SJCRH30 (cell line): Measurements from ENCODE around the gene RFTN1. TPM values are rescaled to one million over a fixed set of nuclear protein-coding genes. Genes with fewer than 3 reads are reported as not detected.

Source experiments
- DNase-seq, 2 experiments: peaks; one replicate each; pipeline ENCODE4 v3.0.0-alpha.2; 2015 to 2020
- H3K27ac ChIP-seq: fragments of 250-450 bp; sonication (Bioruptor Pico); 2 replicates; pipeline ENCODE4 v1.5.1; 2020; ENCODE audit warnings: mild to moderate bottlenecking, moderate library complexity
- H3K27me3 ChIP-seq: fragments of 250-450 bp; sonication (Bioruptor Pico); 2 replicates; pipeline ENCODE4 v1.5.1; 2020; ENCODE audit warnings: mild to moderate bottlenecking, moderate library complexity
- H3K36me3 ChIP-seq: fragments of 250-450 bp; sonication (Bioruptor Pico); 2 replicates; pipeline ENCODE4 v1.5.1; 2020; ENCODE audit warnings: mild to moderate bottlenecking, moderate library complexity
- H3K4me1 ChIP-seq: fragments of 250-450 bp; sonication (Bioruptor Pico); 2 replicates; pipeline ENCODE4 v1.5.1; 2020; ENCODE audit warnings: mild to moderate bottlenecking, moderate library complexity
- H3K4me3 ChIP-seq: fragments of 250-450 bp; sonication (Bioruptor Pico); 2 replicates; pipeline ENCODE4 v1.5.1; 2020; ENCODE audit warnings: mild to moderate bottlenecking, moderate library complexity
- H3K9me3 ChIP-seq: fragments of 250-450 bp; sonication (Bioruptor Pico); replicated peaks from 2 replicates; pipeline ENCODE4 v1.5.1; 2020; ENCODE audit warnings: mild to moderate bottlenecking, moderate library complexity
- total RNA-seq: library from RNA; depleted of rRNA; stranded (reverse); fragments of >200 nt; shearing (Covaris generic); gene quantifications from 2 replicates; pipeline ENCODE4 v1.2.3, GENCODE V29; 2014

The RFTN1 gene
- total RNA-seq, 1 experiment from 2014 or later, result 20.1 TPM

GRCh38 chr3:16543242-16543864 lies 29.9 kb upstream of the RFTN1 start:
- Histone ChIP-seq H3K27me3 (no peaks in the 10 kb centered on the region), H3K27ac (no peak overlapping the region), H3K4me1 (no peaks in the 10 kb centered on the region), H3K9me3 (0 out of 2 replicates have a peak, but pooled peaks cover 3% of the 10 kb centered on the region), H3K4me3 (no peak overlapping the region), H3K36me3 (no peaks in the 10 kb centered on the region)
- DNase-seq, result no peak

- H3K4me3 ChIP-seq, result no peak overlapping the region
Measured at GRCh38 chr3:16538507-16538906, 25.0 kb upstream of the RFTN1 start.

GRCh38 chr3:16536996-16537395 lies 23.5 kb upstream of the RFTN1 start:
- no peaks in the 10 kb centered on the region for H3K9me3 ChIP-seq
- peaks cover 11% of the 10 kb centered on the region for H3K4me1 ChIP-seq
- DNase-seq, result no peak
- H3K4me3 ChIP-seq, result no peak overlapping the region
- no peaks in the 10 kb centered on the region for H3K27me3 ChIP-seq
- no peak overlapping the region for H3K27ac ChIP-seq
- no peaks in the 10 kb centered on the region for H3K36me3 ChIP-seq

More at GRCh38 chr3:16538507-16538906, 25.0 kb upstream of the RFTN1 start:
- Histone ChIP-seq H3K4me1 (peaks cover 9% of the 10 kb centered on the region), H3K36me3 (no peaks in the 10 kb centered on the region), H3K27me3 (no peaks in the 10 kb centered on the region), H3K9me3 (no peaks in the 10 kb centered on the region), H3K27ac (no peak overlapping the region)
- DNase-seq, result no peak

DNA sequence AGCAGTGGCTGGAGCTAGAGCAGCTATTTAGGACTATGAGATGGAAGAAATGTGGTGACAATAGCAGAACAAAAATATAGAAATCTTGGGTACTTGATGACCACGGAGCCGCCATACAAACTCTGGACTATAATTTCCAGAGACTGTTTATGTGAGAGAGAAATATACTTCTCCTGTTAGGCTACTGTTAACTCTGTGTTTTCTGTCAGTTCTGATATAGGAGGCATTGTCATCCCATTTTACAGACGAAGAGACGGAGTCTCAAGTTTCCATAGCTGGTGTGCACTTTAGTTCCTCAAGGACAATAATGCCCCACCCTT lies 22.8 kb upstream of the RFTN1 start:
- Histone ChIP-seq H3K4me3 (peak overlapping the region; percentile 50), H3K27ac (no peak overlapping the region), H3K36me3 (no peaks in the 10 kb centered on the region), H3K27me3 (no peaks in the 10 kb centered on the region), H3K9me3 (no peaks in the 10 kb centered on the region), H3K4me1 (peaks cover 11% of the 10 kb centered on the region)
- DNase-seq, result no peak

DNA sequence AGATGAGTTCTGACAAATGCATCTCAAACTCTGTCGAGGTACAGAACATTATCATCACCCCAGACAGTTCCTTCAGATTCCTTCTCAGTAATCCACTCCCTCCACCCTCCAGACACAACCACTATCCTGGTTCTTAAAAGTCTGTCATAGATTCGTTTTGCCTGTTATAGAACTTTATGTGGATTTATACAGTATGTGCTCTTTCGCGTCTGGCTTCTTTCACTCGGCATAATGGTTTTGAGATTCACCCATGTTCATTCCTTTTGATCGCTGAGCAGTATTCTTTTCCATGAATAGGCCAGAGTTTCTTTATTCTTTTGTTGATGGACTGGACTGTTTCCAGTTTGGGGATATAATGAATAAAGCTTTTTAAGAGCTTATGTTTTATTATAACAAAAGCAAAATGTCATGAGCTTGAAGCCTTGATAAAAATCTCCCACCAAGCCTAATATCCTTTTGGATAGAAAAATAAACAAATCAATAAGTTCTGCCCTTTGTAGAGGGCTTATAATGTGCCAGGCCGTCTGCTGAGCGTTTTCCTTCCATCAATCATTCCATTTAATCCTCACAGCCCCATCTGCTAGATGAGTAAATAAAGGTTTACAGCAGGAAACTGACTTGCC lies 21.3 kb upstream of the RFTN1 start:
- H3K36me3 ChIP-seq, result no peaks in the 10 kb centered on the region
- H3K9me3 ChIP-seq, result no peaks in the 10 kb centered on the region
- H3K27me3 ChIP-seq, result no peaks in the 10 kb centered on the region
- no peak overlapping the region for H3K27ac ChIP-seq
- no peak overlapping the region for H3K4me3 ChIP-seq
- H3K4me1 ChIP-seq, result peaks cover 11% of the 10 kb centered on the region
- DNase-seq, result no peak

DNA sequence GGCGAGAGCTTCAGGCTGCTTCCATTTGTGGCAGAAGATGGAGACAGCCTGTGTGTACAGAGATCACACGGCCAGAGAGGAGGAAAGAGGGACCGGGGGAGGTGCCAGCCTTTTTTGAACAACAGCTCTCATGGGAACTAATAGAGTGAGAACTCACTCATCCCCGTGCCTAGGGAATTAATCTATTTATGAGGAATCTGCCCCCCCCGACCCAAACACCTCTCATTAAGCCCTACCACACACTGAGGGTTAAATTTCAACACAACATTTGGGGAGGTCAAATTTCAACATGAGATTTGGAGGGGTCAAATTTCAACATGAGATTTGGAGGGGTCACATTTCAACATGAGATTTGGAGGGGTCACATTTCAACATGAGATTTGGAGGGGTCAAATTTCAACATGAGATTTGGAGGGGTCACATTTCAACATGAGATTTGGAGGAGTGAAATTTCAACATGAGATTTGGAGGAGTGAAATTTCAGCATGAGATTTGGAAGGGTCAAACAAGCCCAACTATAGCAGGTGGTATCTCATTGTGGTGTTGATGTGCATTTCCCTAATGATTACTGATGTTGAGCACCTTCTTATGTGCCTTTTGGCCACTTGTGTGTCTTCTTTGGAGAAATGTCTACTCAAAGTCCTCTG lies 20.6 kb upstream of the RFTN1 start:
- Histone ChIP-seq H3K4me3 (no peak overlapping the region), H3K27ac (no peak overlapping the region), H3K9me3 (no peaks in the 10 kb centered on the region), H3K4me1 (peaks cover 11% of the 10 kb centered on the region), H3K36me3 (no peaks in the 10 kb centered on the region), H3K27me3 (no peaks in the 10 kb centered on the region)
- peak in 1 of 2 experiments; percentile 42 for DNase-seq

GRCh38 chr3:16529264-16529663 lies 15.8 kb upstream of the RFTN1 start:
- H3K4me1 ChIP-seq, result peaks cover 7% of the 10 kb centered on the region
- H3K27me3 ChIP-seq, result no peaks in the 10 kb centered on the region
- H3K27ac ChIP-seq, result no peak overlapping the region
- no peaks in the 10 kb centered on the region for H3K36me3 ChIP-seq
- no peak overlapping the region for H3K4me3 ChIP-seq
- DNase-seq, result no peak
- H3K9me3 ChIP-seq, result peaks cover 7% of the 10 kb centered on the region; the same call in 1 of the 2 replicates

DNA sequence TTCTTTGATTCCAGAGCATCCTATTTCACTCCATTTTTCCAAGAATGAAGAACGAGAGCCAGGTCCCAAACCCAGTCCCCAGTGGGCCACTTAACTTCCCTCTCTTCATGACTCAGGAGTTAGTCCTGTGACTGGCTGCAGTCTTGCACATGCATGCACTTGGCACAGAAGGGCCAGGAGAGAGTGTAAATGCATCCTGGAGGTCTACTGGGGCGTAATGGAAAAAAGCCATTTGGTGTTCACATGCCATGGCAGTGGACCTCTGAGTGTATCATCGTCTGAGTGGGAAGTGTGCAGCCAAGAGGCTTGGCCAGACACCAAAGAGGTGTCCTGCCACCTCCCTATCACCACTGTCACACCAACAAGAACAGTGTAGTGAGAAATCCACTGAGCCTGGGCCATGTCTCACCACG lies 15.1 kb upstream of the RFTN1 start:
- H3K27ac ChIP-seq, result no peak overlapping the region
- H3K4me3 ChIP-seq, result no peak overlapping the region
- H3K27me3 ChIP-seq, result no peaks in the 10 kb centered on the region
- H3K36me3 ChIP-seq, result no peaks in the 10 kb centered on the region
- peaks cover 7% of the 10 kb centered on the region; the same call in 1 of the 2 replicates for H3K9me3 ChIP-seq
- H3K4me1 ChIP-seq, result peaks cover 4% of the 10 kb centered on the region
- DNase-seq, result no peak

GRCh38 chr3:16528106-16528505 lies 14.6 kb upstream of the RFTN1 start:
- Histone ChIP-seq H3K27me3 (no peaks in the 10 kb centered on the region), H3K4me1 (peaks cover 3% of the 10 kb centered on the region; the same call in 1 of the 2 replicates), H3K9me3 (peaks cover 7% of the 10 kb centered on the region; the same call in 1 of the 2 replicates), H3K27ac (no peak overlapping the region), H3K36me3 (no peaks in the 10 kb centered on the region), H3K4me3 (no peak overlapping the region)
- no peak for DNase-seq

DNA sequence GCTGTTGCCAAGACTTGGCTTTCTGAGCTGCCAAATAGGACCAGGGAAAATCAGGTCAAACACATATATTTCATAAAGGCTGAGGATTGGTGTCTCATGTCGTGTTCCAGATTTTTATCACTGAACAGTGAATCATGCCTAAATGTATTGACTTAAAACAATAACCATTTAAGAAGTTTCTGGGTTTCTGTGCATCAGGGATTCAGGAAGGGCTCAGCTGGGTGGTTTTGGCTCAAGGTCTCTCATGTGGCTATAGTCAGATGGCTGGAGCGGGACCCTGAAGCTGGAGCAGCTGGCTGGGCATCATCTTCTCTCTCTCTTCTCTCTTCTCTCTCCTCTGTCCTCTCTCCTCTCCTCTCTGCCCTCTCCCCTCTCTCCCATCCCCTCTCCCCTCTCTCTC lies 10.7 kb upstream of the RFTN1 start:
- H3K36me3 ChIP-seq, result no peaks in the 10 kb centered on the region
- DNase-seq, result no peak
- no peak overlapping the region for H3K4me3 ChIP-seq
- H3K27me3 ChIP-seq, result no peaks in the 10 kb centered on the region
- peaks cover 7% of the 10 kb centered on the region; the same call in 1 of the 2 replicates for H3K9me3 ChIP-seq
- no peak overlapping the region for H3K27ac ChIP-seq
- peaks cover 3% of the 10 kb centered on the region for H3K4me1 ChIP-seq

DNA sequence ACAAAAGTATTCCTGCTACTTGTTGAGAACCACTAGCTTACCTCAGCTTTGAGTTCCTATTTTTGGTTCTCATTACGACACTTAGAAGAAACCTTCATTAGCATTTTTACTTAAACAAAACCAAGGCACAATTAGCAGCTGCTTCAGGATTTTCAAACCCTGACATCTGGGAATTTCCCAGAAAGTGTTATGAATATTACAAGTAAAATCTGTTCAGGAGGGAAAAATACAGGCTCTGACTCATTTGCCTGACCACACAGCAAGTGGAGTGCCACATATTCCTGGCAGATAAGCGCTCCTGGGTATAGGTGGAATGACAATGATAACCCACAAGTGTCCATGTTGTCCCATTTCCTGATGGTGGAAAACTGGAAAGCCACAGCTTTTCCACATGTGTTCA lies 10.3 kb upstream of the RFTN1 start:
- H3K27ac ChIP-seq, result no peak overlapping the region
- H3K27me3 ChIP-seq, result no peaks in the 10 kb centered on the region
- peak in 1 of 2 experiments; percentile 44 for DNase-seq
- peaks cover 3% of the 10 kb centered on the region for H3K4me1 ChIP-seq
- no peaks in the 10 kb centered on the region for H3K36me3 ChIP-seq
- H3K9me3 ChIP-seq, result peaks cover 7% of the 10 kb centered on the region; the same call in 1 of the 2 replicates
- no peak overlapping the region for H3K4me3 ChIP-seq

DNA sequence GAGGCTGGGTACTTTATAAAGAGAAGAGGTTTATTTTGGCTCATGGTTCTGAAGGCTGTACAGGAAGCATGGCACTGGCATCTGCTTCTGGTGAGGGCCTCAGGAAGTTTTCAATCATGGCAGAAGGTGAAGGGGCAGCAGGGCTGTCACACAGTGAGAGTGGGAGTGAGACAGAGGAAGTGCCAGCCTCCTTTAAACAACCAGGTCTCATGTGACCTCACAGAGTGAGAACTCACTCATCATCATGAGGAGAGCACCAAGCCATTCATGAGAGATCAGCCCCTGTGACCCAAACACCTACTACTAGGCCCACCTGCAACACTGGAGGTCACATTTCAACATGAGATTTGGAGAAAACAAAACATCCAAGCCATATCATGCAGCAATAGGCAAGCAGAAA lies 9.3 kb upstream of the RFTN1 start:
- Histone ChIP-seq H3K4me3 (no peak overlapping the region), H3K4me1 (peaks cover 3% of the 10 kb centered on the region), H3K36me3 (no peaks in the 10 kb centered on the region), H3K9me3 (peaks cover 7% of the 10 kb centered on the region; the same call in 1 of the 2 replicates), H3K27ac (no peak overlapping the region), H3K27me3 (no peaks in the 10 kb centered on the region)
- DNase-seq, result no peak

DNA sequence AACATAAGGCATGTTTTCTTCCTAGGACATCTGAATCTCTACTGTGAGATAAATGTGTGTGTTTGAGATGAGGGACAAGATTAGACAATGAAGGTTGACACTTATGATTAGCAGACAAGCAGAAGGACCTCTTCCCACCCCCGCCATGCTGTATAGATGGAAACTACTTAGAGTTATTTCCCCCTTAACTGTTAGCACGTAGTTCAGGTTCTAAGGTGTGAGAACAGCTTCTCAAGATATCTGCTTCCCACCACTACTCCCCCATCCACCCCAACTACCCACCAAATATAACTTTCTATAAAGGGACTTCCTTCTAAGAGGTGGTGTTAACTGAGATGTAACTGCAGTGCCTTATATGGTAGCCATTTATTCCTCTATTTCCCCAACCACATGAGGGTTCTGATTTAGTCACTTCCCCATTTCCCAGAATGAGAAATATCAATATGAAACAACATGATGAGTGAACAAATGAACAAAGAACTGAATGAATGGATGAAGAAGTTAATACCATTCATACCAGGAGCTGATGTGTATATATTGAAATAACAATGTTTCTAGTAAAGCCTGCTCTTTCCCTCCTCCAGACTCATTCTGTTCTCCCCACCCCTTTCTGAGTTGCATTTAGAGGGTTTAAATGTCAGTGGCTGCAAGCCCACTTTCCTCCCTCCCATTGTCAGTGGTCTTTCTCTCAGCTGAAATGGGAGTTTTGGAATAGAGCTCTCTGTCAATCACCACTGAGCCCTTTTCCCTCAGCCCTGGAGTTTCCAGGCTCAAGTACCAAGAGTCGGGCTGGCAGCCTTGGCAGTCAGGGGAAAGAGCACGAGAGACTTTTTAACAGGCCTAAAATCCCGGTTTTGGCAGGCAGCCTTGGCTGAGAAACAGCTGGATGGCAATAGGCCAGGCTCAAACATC lies 7.7 kb upstream of the RFTN1 start:
- Histone ChIP-seq H3K4me1 (peaks cover 12% of the 10 kb centered on the region), H3K27me3 (no peaks in the 10 kb centered on the region), H3K4me3 (no peak overlapping the region), H3K27ac (no peak overlapping the region), H3K9me3 (peaks cover 7% of the 10 kb centered on the region; the same call in 1 of the 2 replicates), H3K36me3 (no peaks in the 10 kb centered on the region)
- peak in 1 of 2 experiments; percentile 47 for DNase-seq

DNA sequence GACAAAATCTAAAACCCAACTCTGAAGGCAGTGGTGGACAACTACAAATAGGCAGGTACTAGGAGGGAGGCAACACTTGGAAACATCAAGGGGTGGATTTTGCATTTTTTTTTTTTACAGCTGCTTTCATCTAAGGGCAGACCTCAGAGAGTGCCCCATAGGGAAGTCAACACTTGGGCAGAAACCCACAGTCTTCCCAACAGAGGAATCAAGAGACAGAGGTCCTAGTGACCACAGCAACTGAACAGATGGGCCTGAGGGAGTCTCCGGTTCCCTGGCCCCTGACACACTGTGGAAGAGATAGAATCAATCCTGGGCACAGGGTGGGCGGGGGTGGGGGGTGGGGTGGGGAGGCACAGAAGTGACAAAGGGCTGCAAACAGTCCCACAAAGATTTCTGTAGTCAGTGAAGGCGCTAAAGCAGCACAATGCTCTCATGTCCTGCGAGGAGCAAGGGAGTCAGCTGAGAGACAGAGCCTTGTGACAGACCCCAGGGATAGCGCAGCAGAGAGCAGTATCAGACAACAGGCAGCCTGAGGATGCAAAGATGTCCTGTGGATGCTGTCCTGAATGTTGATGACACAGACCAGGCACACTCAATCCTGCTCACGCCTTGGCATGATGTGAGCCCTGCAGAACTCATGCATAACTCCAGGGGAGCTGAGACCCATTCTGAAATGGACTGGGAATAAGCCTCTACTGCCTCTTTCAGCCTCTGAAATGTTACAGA lies 6.9 kb upstream of the RFTN1 start:
- DNase-seq, result no peak
- H3K36me3 ChIP-seq, result no peaks in the 10 kb centered on the region
- H3K4me3 ChIP-seq, result no peak overlapping the region
- H3K27ac ChIP-seq, result no peak overlapping the region
- peaks cover 12% of the 10 kb centered on the region for H3K4me1 ChIP-seq
- H3K27me3 ChIP-seq, result no peaks in the 10 kb centered on the region
- H3K9me3 ChIP-seq, result peaks cover 7% of the 10 kb centered on the region; the same call in 1 of the 2 replicates
